ENCODE results near the gene TMEM214. TPM values are rescaled to one million over a fixed set of nuclear protein-coding genes. Genes with fewer than 3 reads are reported as not detected.

Gene TMEM214
- total RNA-seq (2022; extraction: Qiagen RNA extraction), result 57.8 to 71.3 TPM (median 65.2 TPM) in 5 replicates

GRCh38 chr2:27032495-27033252 is at the start of gene TMEM214:
Gene TMEM214, plus strand, starts transcription at chr2:27032965. Its CDS starts 51 bp downstream, at chr2:27033016.

GRCh38 chr2:27050996-27051901 is 18.5 kb downstream of the TMEM214 start, which contains the start of gene AGBL5:
Gene AGBL5, plus strand, starts transcription at chr2:27051668. Its CDS starts 1,291 bp downstream, at chr2:27052959.

GRCh38 chr2:27071277-27071989 is 38.7 kb downstream of the TMEM214 start, which contains the start of gene OST4:
Gene OST4, minus strand, starts transcription at chr2:27071654.

GRCh38 chr2:27078267-27079194 is 45.8 kb downstream of the TMEM214 start, which contains the start of gene EMILIN1:
Gene EMILIN1, plus strand, starts transcription at chr2:27078615. Its CDS starts 451 bp downstream, at chr2:27079066.

GRCh38 chr2:27086724-27087593 is 54.2 kb downstream of the TMEM214 start, which contains the start of gene KHK:
Gene KHK, plus strand, starts transcription at chr2:27086772. Its CDS starts 488 bp downstream, at chr2:27087260.

Other genes starting within 250 kb of the TMEM214 start
- gene CENPA, start 246.9 kb upstream of the TMEM214 start, total RNA-seq (2022; extraction: Qiagen RNA extraction), result 46.5 to 51.7 TPM (median 50.2 TPM) in 5 replicates
- 4.1 to 5.6 TPM (median 5.2 TPM) in 5 replicates for gene DPYSL5, start 184.8 kb upstream of the TMEM214 start, total RNA-seq (2022; extraction: Qiagen RNA extraction)
- gene MAPRE3, start 62.3 kb upstream of the TMEM214 start, total RNA-seq (2022; extraction: Qiagen RNA extraction), result 9.1 to 11.4 TPM (median 9.9 TPM) in 5 replicates
- 29.1 to 31.8 TPM (median 31.1 TPM) in 5 replicates for gene AGBL5, start 18.7 kb downstream of the TMEM214 start, total RNA-seq (2022; extraction: Qiagen RNA extraction)
- 548 to 576 TPM (median 560 TPM) in 5 replicates for gene OST4, start 38.7 kb downstream of the TMEM214 start, total RNA-seq (2022; extraction: Qiagen RNA extraction)
- gene EMILIN1, start 45.6 kb downstream of the TMEM214 start, total RNA-seq (2022; extraction: Qiagen RNA extraction), result 0.21 to 0.56 TPM (median 0.46 TPM) in 5 replicates
- gene KHK, start 53.8 kb downstream of the TMEM214 start, total RNA-seq (2022; extraction: Qiagen RNA extraction), result 7.2 to 11.4 TPM (median 9.8 TPM) in 5 replicates
- 6.8 to 7.9 TPM (median 7.3 TPM) in 5 replicates for gene CGREF1, start 86.2 kb downstream of the TMEM214 start, total RNA-seq (2022; extraction: Qiagen RNA extraction)
- 1.3 to 1.6 TPM (median 1.3 TPM) in 5 replicates for gene ABHD1, start 90.8 kb downstream of the TMEM214 start, total RNA-seq (2022; extraction: Qiagen RNA extraction)
- 44.7 to 60.6 TPM (median 57.0 TPM) in 5 replicates for gene PREB, start 101.7 kb downstream of the TMEM214 start, total RNA-seq (2022; extraction: Qiagen RNA extraction)
- gene PRR30, start 106.4 kb downstream of the TMEM214 start, total RNA-seq (2022; extraction: Qiagen RNA extraction), result not detected in 5 replicates
- gene TCF23, start 116.0 kb downstream of the TMEM214 start, total RNA-seq (2022; extraction: Qiagen RNA extraction), result not detected in 5 replicates
- gene ATRAID, start 179.1 kb downstream of the TMEM214 start, total RNA-seq (2022; extraction: Qiagen RNA extraction), result 211 to 221 TPM (median 213 TPM) in 5 replicates
- gene SLC5A6, start 179.3 kb downstream of the TMEM214 start, total RNA-seq (2022; extraction: Qiagen RNA extraction), result 56.8 to 66.0 TPM (median 63.6 TPM) in 5 replicates
- gene CAD, start 184.4 kb downstream of the TMEM214 start, total RNA-seq (2022; extraction: Qiagen RNA extraction), result 49.7 to 63.9 TPM (median 61.7 TPM) in 5 replicates
- 2.6 to 3.4 TPM (median 3.2 TPM) in 5 replicates for gene SLC30A3, start 230.1 kb downstream of the TMEM214 start, total RNA-seq (2022; extraction: Qiagen RNA extraction)
- gene DNAJC5G, start 242.5 kb downstream of the TMEM214 start, total RNA-seq (2022; extraction: Qiagen RNA extraction), result not detected in 5 replicates
- gene TRIM54, start 249.5 kb downstream of the TMEM214 start, total RNA-seq (2022; extraction: Qiagen RNA extraction), result 0.82 to 1.2 TPM (median 0.95 TPM) in 5 replicates